Mammary epithelial cell (primary cell): ENCODE data around the gene COL25A1.

ENCODE experiments used
- CTCF ChIP-seq, 2 donors: IDR thresholded peaks in 1 of 2; conservative IDR thresholded peaks in 1 of 2; 2 replicates each; pipeline ENCODE4 v1.5.1; 2011 to 2012; ENCODE audit warnings: inconsistent platforms in 2 of 2, low read length in 2 of 2, mild to moderate bottlenecking in 2 of 2, control low read depth in 1 of 2, low read depth in 1 of 2; ENCODE audit not compliant: insufficient read depth in 1 of 2; ENCODE audit errors: extremely low read depth in 1 of 2
- EZH2 ChIP-seq: IDR thresholded peaks from 2 replicates; pipeline ENCODE4 v1.6.1; 2012; ENCODE audit warnings: low read length, inconsistent platforms, borderline replicate concordance

GRCh38 chr4:109032671-109033070 lies 269.8 kb downstream of the COL25A1 start:
- TF ChIP-seq CTCF (conservative IDR thresholded peaks at IDR 0.05 in 1 of 2, IDR thresholded peaks at IDR 0.05 in 1 of 2; ENCODE audit: extremely low read depth in 1 of 2, insufficient read depth in 1 of 2, low read depth in 1 of 2, low read length in 2 of 2) (no peak), EZH2 (no peak)
